ENCODE measurements around the gene NPTN.

NPTN gene

DNA sequence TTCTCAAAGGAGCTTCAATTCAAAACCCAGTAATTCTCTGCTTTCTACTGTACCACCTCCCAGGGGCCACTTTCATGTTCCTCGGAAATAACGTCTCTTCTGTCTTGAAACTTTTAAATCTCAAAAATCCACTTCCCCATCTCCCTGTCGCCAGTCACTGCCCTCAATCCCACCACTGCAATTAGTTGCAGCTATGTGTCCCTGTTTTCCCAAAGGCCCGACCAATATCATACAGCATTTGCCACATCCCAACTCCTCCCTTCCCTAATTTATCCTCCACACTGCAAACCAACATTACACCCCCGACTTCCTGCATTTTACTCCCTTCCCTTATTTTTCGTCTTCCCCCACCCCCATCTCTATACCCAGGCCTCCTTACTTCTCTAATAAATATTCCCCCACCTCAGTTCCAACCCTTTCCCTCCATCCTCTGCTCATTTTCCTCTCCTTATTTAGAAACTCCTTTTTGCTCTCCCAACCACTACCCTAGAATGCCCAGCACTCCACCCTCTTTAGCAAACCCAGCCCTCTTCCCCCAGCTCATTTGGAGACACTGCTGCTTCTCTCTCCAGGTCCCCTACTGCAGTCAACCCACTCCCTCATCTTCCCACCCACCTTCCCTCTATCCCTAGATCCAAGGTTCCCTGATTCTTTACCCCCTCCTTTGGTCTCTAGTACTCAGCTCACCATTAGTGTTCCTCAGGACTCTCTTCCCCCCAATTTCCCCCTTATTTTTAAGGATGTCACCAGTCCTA is 1.1 kb downstream of the NPTN start:
- no peak for DNase-seq

DNA sequence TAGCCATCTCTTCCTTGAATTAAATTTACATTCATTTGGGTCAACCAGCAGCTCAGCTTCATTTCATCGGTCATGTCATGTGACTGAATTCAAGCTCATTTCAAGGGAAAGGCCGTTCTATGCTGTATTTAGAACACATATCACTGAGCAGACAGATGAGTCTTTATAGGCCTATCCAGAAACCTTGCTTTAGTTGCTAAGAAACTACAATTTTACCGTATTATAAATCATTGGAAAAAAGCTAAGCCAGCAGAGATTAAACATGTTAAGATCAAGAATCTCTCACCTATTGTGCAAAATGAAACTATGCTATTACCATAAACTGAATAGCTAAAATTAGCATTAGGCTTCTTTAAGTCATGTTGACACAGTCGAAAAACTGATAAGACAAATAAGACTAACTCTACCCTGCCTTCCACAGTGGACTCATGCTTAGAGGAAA is 2.2 kb downstream of the NPTN start:
- DNase-seq, result no peak

DNA sequence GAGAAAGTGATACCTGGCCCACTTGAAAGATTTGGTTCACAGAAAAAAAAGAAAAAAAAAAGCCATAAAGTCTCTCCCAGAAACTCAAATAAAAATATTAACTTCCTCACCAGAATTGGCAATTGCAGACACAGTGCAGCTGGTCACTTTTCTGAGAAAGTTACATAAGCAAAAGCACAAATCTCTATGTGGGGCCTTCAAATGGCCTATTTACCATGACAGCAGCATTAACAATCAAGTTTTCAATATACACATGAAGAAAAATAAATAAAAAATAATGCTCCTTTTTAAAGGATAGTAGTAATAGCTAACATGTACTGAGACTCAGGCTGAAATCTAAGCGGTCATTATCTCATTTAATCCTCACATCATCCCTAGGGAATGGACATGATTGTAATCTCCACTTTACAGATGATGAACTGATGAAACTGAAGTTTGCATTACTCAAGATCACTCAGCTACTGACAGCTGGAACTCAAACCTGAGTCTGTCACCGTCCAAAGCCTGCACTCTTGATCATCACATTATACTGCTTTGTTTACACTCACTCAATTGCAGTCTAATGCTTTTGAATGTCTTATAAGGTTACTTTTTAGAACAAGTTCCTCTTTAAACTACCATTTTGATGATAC is 3.3 kb downstream of the NPTN start:
- no peak for DNase-seq

DNA sequence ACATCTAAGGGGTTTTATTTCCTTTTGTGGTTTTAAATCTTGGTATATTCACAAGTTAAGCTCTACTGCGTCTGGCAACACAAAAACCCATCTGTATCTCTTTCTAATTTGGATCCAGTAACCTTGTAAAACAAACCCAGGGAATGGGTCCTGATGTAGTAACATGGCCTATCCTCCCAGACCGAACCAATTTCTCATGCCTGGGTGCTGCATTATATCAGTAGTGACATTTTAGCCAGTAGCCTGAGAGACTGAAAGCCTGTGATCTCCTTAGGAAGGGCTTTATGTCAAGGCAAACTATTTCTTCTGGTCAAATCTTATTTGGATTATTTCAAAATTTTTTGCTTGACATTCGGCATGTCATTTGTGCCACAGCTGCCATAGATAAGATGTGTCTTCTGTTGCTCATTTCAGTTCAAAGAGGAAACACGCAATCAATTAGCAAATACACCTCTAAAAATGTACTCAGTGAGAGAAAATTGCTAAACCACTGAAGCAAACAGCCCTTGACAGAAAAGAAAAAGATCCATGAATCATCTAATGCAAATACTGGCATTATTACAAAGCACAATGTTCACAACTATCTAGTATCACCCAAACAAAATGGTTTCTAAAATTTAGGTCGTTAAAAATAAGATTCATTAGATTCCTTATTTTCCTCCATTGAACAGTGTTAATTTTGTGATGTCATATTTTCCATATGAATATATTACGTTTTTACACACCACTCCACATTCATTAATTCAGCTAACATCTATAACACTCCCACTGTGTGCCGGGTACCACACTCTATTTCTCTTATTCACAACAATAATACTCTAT is 4.0 kb downstream of the NPTN start:
- DNase-seq, result no peak

DNA sequence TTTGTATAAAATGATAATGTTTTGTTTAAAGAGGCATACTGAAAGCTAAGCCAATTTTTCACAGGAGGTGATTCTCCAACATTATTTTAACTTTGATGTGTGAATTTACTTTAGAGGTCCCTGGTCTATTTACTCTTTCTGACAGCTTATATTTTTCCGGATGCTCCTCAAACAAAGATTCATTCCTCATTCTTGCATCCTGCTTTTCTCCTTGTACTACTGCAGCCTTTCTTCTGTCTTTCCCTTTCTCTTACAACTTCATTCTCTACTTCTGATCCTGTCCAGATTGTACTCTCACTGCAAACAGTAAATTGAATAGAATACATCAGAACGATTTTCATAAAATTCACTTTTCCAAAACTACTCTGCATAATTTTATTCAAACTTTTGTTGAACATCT is 5.1 kb downstream of the NPTN start:
- no peak for DNase-seq

DNA sequence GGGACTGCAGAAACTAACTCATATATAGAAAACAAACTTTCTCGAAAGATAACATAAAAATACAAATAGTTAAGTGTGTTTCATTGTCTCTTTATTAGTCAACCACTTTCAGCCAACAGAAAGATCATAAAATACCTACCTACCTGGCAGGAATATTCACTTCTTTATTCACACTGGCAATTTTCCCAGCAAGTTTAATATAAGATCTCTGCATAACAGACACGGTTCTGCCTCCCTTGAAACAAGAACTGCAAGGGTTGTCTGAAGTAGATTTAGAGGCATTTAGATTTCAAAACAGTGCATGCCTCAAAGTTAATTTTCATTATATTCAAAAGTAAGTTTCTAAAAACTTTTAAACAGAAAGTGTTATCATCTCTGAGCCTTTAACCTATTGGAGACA is 7.1 kb downstream of the NPTN start:
- DNase-seq, result no peak

DNA sequence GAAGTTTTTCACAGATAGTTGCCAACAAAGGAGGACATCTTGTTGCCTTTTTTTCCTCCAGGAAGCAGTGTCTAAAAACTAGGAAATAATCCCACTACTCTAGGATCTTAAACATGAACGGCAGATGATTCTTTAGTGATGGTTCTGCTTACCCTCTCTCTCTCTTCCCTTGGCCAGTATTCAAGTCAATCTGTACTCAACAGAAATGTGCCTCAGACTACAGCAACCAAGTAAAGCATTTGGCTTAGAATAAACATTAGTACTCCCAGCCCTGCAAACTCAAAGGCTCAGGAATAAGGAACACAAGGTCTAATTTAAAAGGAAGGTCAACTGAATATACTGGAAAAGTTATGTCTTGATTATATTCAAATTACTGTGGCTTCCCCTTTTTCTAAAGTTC is 8.7 kb downstream of the NPTN start:
- DNase-seq, result no peak

DNA sequence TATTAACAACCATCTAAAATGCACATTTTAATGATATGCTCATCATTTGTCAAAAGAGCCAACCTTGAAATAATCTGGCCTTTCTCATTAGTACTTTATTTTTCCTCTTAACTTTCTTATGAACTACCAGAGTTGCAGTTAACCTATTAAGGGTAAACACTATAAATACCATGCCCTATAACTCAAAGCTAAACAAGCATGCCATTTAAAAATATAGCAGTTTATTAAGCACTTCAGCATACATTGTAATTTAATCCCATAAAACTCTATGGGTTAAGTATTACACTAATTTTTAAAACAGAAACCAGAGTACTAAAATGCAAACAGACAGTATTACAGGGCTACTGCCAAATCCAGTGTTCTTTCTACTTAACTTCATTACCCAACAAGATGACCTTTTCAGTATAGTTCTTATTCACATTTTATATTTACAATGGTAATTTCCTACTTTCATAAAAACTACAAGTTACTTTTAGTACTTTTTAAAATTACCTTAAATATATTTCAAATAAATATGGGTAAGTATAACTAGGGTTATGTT is 11.8 kb downstream of the NPTN start:
- no peak for DNase-seq

DNA sequence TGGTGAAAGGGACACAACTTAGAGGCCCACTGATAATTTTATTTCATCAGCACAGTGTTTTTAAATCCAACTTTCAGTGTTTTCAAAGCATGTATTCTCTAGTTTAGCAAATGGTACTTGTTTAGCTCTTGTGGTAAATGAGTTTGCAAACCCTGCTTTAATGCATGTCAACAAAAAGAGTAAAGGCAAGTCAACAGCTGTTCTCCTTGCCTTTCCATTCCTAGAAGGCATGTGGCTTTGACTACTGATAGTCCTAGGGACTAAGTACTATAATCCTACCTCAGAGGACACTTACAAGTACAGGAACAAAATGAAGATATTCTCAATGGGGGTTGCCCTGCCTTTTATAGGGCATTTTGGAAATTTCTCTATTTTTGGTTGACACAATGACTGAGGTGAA is 13.1 kb downstream of the NPTN start:
- no peak for DNase-seq

DNA sequence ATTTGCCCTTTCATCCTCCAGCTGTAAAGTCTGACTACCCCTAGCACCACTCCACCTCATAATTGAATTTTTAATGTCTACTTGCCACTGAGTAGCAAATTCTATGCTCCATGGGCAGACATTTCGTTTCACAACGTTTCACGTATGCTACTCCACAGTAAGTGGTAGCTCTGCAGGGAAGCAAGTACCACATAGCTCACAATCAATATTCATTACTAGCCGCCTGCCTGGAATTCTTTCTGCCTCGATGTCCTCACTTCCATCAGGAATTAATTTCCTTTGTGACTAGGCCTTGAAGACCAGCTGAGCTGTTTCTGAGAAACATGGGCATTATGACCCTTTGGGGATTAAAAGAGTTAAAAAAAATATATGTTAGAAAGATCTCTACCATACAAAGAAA is 15.3 kb downstream of the NPTN start:
- no peak for DNase-seq

DNA sequence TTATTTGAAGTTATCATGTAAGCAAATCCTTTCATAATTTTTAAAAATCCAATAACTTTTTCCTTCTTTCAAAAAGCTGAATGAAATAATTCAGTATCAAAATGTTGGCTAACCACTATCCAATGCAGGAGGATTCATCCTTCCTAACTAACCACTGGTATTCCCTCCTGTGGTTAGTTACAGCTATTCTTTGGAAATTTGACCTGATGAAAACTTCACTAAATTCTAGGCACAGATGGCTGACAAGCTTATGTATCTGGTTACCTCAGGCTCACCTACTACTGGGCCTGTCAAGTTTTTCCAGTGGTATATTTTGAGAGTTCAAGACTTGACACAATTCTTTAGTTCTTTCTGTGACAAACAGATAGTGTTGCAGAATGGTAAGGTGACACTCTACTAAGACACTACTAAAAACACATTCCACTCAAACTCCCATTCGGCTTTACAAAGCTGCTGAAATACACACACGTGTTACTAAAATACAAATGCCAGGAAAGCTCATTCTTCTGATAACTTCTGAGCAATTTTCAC is 15.8 kb downstream of the NPTN start:
- DNase-seq, result no peak

DNA sequence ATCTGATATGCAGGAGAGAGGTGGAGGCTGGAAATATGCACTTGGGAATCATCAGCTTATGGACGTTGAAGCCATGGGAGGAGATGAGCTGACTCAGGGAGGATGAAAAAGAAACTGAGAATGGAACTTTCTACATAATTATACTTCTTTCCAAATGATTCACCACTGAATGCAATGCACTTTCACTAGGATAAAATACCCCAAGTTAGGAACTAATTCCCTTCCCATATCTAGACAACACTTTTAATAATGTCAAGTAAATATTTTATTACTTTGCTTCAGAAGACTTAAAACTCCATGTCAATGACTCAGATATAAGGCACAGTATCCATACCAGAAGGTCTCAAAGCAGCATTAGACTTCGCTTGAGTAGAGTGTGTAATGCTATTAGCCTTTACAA is 24.2 kb downstream of the NPTN start:
- DNase-seq, result no peak

DNA sequence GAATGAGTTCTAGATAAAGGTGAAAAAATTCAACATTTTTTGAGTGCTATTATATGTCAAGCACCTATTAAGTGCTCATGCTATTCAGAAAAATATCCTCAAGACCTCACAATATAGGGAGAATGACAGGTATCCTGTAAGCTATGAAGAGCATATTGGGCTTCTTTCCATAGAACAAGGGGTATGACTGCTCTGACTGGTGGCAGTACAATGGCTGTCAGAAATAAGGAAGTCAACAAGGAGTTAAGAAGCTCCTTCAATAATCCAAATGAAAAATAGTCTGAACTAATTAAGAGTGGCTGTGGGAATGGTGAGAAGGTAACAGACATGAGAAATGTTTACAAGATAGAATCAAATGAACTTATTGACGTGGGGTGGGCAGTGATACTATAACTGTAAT is 24.7 kb downstream of the NPTN start:
- DNase-seq, result no peak

DNA sequence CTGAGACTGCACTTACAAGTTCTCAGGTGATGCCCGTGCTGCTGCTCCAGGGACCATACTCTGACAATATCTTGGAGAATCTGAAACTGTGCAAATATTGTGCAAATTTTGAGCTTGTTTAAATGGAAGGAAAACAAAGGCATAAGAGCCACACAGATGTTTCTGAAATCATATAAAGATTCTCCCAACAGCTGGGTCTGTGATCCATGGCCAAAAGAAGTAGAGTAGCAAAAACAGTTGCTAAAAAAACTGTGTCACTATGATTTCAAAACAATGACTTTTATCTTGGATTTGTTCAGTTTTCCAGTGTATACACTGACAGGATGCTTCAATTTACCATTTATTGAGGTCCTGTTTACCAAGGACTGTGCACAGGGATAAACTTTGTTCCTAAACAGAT is 25.3 kb downstream of the NPTN start:
- DNase-seq, result no peak

DNA sequence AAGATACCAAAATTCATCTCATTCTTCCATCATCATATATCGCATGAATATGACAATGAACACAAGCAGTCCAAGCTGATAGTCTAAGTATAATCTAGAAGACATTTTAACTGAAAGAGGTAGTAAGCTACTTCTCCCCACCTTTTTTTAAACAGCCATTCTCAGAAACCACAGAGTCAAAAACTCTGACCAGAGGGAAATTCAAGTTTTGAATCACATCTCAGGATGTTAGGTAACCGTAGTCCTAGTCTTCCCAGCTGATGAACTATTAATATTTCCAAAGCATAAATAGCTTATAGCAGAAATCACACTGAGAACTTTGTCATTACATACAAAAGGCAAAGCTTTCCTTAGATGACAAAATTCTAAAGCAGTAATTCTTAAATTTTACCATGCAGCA is 25.8 kb downstream of the NPTN start:
- no peak for DNase-seq

DNA sequence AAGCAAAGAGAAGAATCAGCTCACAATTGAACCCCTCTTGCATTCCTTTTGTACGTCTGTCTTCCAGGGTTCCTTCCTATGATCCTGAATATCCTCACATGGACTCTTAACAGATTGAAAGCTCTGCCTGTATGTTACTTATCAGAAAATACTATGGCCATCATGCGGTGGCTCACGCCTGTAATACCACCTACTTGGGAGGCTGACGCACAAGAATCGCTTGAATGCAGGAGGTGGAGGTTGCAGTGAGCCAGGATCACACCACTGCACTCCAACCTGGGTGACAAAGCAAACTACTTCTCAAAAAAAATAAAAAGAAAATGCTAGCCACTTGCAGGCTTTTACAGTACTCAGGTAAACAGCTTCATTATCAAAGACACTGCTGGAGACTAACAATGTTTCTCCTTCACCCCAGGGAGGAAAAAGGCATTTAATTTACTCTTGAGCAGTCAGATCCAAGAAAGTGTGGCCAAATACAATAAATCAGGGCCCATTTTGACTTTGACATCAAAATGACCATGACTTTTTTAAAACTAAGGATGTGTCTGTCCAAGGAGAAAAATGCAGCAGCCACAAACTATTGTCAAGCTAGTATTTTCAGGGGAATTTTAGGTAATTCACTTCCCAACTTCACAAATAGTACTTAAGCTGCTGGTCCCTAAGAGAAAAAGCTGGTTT is 27.3 kb downstream of the NPTN start:
- no peak for DNase-seq

DNA sequence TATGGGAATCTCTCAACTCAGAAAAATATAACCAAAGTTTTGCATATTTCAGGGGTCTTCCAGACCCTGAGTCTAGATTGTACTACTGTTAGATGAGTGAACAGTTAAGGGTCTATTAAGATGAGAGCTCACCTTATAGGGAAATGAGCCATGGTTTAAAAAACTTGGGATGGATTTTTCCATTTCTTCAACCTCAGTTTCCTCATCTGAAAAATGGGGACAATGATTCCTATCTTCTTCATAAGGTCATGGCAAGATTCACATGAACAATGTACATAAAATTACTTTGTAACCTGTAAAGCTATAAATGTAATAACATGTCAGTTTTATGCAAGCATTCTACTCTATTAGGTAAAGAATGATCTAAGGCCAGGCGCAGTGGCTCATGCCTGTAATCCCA is 28.7 kb downstream of the NPTN start:
- DNase-seq, result no peak

DNA sequence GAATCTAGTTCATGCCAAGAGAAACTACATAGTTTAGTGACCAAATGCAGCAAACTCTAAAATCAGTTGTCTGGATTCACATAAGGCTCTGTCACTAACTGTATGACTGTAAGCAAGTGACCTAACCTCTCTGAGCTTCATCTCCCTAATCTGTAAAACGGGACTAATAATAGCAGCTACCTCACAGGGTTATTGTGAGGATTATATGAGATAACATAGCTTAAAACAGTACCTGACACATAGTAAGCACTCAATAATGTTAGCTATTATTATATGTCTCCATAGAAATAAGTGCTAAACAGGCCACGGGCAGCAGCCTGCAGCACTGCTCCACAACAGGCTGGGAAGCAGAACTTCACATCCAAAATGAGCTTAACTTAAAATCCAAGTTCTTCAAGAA is 30.2 kb downstream of the NPTN start:
- no peak for DNase-seq

DNA sequence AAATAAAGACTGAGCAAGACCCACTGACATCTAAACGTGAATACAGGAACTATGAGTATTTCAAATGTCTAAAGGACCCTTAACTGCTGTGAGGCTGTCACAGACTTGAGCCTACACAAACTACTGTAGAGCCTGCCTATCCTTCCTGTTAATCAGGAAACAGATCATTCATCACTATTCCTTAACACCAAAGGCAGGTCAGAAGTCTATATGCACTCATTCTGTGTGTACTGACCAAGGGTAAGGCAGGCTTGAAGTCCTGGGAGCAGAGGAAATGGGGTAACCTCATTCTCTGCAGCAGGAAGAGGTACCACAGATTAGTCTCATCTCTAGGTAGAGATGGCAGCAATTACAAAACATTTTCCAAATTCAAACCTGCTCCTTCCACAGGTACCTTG is 30.7 kb downstream of the NPTN start:
- DNase-seq, result no peak

DNA sequence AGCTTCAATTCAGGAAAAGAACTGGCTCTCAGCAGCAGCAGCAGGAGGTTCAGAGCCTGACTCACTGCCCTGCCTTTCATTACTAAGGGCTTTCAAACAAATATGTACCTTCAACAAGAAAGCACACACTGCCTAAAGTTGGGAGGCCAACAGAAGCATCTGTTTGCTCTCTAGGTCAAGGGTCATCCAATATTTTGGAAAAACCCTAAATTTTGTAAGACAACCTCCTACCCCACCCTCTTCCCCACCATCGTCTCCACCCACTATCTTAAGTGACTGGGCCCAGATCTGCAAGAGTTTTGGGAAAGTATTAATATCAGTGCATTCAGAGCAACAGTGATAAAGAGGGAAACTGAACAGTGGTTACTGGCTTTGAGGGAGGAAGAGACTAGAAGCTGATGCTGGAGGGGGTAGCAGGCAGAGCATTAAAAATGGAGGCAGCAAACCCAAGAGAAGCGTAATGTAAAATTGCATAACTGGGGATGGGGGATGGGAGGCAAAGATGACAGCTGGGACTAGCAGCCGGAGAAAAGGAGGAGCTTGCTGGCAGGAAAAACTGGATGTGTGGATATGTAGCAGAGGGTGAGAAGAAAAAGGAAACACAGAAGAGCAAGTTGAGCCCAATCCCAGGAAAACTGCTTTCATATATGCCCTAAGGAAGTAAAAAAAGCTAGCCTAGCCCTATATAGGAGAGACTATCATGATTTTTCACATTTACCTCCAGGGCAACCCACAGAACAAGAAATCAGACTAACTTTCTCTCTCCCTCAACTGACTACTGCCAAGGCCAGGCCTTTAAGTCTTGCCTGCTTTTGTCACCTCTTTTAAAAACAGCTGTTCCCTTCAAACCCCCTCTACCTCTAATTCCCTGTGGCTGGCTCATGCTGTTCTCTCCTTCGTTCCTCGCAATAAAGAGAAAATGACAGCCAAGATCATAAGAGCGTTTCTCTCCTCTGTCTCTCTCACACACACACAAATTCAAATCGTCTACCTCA is 31.4 kb downstream of the NPTN start:
- no peak for DNase-seq

All from stimulated activated naive CD4-positive, alpha-beta T cell treated with Interleukin-2 at 50 U/mL for 16 hours (primary cell).